ENCODE data around the gene SRA1. TPM values are rescaled to one million over a fixed set of nuclear protein-coding genes. Genes with fewer than 3 reads are reported as not detected.

The SRA1 gene
- total and polyA plus RNA-seq, 2 of the 13 experiments (the other 11 are each of a cell fraction or from before 2014, with no cell fraction given): 14.2 to 32.8 TPM

GRCh38 chr5:140564196-140565023 is 7.1 kb upstream of the SRA1 start, which contains the start of the genes APBB3 and SLC35A4 (continued):
- TF ChIP-seq, protein P1, sequence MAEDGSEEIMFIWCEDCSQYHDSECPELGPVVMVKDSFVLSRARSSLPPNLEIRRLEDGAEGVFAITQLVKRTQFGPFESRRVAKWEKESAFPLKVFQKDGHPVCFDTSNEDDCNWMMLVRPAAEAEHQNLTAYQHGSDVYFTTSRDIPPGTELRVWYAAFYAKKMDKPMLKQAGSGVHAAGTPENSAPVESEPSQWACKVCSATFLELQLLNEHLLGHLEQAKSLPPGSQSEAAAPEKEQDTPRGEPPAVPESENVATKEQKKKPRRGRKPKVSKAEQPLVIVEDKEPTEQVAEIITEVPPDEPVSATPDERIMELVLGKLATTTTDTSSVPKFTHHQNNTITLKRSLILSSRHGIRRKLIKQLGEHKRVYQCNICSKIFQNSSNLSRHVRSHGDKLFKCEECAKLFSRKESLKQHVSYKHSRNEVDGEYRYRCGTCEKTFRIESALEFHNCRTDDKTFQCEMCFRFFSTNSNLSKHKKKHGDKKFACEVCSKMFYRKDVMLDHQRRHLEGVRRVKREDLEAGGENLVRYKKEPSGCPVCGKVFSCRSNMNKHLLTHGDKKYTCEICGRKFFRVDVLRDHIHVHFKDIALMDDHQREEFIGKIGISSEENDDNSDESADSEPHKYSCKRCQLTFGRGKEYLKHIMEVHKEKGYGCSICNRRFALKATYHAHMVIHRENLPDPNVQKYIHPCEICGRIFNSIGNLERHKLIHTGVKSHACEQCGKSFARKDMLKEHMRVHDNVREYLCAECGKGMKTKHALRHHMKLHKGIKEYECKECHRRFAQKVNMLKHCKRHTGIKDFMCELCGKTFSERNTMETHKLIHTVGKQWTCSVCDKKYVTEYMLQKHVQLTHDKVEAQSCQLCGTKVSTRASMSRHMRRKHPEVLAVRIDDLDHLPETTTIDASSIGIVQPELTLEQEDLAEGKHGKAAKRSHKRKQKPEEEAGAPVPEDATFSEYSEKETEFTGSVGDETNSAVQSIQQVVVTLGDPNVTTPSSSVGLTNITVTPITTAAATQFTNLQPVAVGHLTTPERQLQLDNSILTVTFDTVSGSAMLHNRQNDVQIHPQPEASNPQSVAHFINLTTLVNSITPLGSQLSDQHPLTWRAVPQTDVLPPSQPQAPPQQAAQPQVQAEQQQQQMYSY (CRISPR knock-in tag; IDR thresholded peaks at IDR 0.05): no peak
- TF ChIP-seq ZNF354B (CRISPR knock-in tag; IDR thresholded peaks at IDR 0.05): no peak
- TF ChIP-seq ZNF484 (CRISPR knock-in tag; IDR thresholded peaks at IDR 0.05; ENCODE audit: borderline replicate concordance, low read depth): no peak
- no peak for TF ChIP-seq KLF11 (CRISPR knock-in tag; IDR thresholded peaks at IDR 0.05)
- no peak for TF ChIP-seq NR3C1 (CRISPR knock-in tag; IDR thresholded peaks at IDR 0.05)
- TF ChIP-seq ERF (CRISPR knock-in tag; IDR thresholded peaks at IDR 0.05): no peak
- no peak for TF ChIP-seq ZC3H4 (CRISPR knock-in tag; IDR thresholded peaks at IDR 0.05; ENCODE audit: borderline replicate concordance)
- TF ChIP-seq ZNF552 (CRISPR knock-in tag; IDR thresholded peaks at IDR 0.05; ENCODE audit: borderline replicate concordance): no peak
- no peak for TF ChIP-seq ZNF460 (CRISPR knock-in tag; IDR thresholded peaks at IDR 0.05; ENCODE audit: borderline replicate concordance)
- TF ChIP-seq ZNF598 (CRISPR knock-in tag; IDR thresholded peaks at IDR 0.05; ENCODE audit: borderline replicate concordance): no peak
- no peak for TF ChIP-seq MEF2D (CRISPR knock-in tag; IDR thresholded peaks at IDR 0.05)
- peak; percentile 18; the same call in 1 of the 2 replicates for TF ChIP-seq ARID5B (CRISPR knock-in tag; IDR thresholded peaks at IDR 0.05)
- no peak for TF ChIP-seq RFX5 (IDR thresholded peaks at IDR 0.05; ENCODE audit: low read depth, low read length)
- no peak for TF ChIP-seq ZNF569 (CRISPR knock-in tag; IDR thresholded peaks at IDR 0.05; ENCODE audit: borderline replicate concordance)
- TF ChIP-seq SAP130 (CRISPR knock-in tag; IDR thresholded peaks at IDR 0.05; ENCODE audit: low read depth): peak; percentile 56; the same call in 1 of the 2 replicates
- TF ChIP-seq, protein P2, sequence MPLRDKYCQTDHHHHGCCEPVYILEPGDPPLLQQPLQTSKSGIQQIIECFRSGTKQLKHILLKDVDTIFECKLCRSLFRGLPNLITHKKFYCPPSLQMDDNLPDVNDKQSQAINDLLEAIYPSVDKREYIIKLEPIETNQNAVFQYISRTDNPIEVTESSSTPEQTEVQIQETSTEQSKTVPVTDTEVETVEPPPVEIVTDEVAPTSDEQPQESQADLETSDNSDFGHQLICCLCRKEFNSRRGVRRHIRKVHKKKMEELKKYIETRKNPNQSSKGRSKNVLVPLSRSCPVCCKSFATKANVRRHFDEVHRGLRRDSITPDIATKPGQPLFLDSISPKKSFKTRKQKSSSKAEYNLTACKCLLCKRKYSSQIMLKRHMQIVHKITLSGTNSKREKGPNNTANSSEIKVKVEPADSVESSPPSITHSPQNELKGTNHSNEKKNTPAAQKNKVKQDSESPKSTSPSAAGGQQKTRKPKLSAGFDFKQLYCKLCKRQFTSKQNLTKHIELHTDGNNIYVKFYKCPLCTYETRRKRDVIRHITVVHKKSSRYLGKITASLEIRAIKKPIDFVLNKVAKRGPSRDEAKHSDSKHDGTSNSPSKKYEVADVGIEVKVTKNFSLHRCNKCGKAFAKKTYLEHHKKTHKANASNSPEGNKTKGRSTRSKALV (CRISPR knock-in tag; IDR thresholded peaks at IDR 0.05): peak; percentile 84
- no peak for TF ChIP-seq YEATS4 (CRISPR knock-in tag; IDR thresholded peaks at IDR 0.05; ENCODE audit: borderline replicate concordance)
- no peak for TF ChIP-seq ZFP41 (CRISPR knock-in tag; IDR thresholded peaks at IDR 0.05; ENCODE audit: borderline replicate concordance)
- TF ChIP-seq RFXANK (CRISPR knock-in tag; IDR thresholded peaks at IDR 0.05): no peak
- 0 out of 2 replicates have a peak, but pooled peaks have one; percentile 30 for TF ChIP-seq ARNT2 (CRISPR knock-in tag; IDR thresholded peaks at IDR 0.05; ENCODE audit: low read depth)
- no peak for TF ChIP-seq NFIB (CRISPR knock-in tag; IDR thresholded peaks at IDR 0.05; ENCODE audit: borderline replicate concordance)

All from HepG2 (cell line).